ENCODE measurements around the gene SLC16A13. TPM values are rescaled to one million over a fixed set of nuclear protein-coding genes. Genes with fewer than 3 reads are reported as not detected.
"Not testable (repeated sequence)": the region's sequence is repeated elsewhere in the genome, so short reads cannot be mapped to it uniquely, and the experiment has no call there.

The SLC16A13 gene
- total RNA-seq, 4 donors from 2014 or later, result 0.22 to 1.8 (median 1.1) TPM

DNA sequence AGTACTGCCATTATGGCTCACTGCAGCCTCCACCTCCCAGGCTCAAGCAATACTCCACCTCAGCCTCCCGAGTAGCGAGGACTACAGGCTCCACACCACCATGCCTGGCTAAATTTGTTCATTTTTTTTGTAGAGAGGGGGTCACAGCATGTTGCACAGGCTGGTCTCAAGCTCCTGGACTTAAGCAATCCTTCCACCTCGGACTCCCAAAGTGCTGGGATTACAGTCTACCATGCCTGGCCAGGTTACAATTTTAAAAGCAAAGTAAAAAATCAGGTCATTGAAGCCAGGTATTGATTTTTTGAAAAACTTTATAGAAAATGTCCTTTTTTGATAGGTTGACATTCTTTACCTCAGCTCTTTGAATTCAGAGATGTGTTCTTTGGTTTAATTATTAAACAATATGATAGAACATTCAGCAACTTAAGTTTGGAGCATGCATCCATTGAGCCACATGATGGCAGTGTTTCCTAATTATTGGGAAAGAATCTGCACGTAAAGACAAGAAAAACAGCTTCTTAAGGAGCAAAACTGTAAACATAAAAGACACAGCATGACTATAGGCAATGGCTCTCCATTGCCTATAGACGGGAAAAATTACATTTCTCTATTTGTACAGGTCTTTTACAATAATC is 9.8 kb downstream of the SLC16A13 start:
- H3K4me3 ChIP-seq, result peak overlapping the region in 1 of 4 donors; percentile 38
- TF ChIP-seq, protein P1, sequence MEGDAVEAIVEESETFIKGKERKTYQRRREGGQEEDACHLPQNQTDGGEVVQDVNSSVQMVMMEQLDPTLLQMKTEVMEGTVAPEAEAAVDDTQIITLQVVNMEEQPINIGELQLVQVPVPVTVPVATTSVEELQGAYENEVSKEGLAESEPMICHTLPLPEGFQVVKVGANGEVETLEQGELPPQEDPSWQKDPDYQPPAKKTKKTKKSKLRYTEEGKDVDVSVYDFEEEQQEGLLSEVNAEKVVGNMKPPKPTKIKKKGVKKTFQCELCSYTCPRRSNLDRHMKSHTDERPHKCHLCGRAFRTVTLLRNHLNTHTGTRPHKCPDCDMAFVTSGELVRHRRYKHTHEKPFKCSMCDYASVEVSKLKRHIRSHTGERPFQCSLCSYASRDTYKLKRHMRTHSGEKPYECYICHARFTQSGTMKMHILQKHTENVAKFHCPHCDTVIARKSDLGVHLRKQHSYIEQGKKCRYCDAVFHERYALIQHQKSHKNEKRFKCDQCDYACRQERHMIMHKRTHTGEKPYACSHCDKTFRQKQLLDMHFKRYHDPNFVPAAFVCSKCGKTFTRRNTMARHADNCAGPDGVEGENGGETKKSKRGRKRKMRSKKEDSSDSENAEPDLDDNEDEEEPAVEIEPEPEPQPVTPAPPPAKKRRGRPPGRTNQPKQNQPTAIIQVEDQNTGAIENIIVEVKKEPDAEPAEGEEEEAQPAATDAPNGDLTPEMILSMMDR (IDR thresholded peaks at IDR 0.05), result peak; percentile 52 to 80 (median 74)
- TF ChIP-seq POLR2A (IDR thresholded peaks at IDR 0.05) (no peak), EP300 (IDR thresholded peaks at IDR 0.05) (no peak)
- 25 to 28% methylated on average over 5 of the region's 5 CpGs for WGBS, 2 donors

DNA sequence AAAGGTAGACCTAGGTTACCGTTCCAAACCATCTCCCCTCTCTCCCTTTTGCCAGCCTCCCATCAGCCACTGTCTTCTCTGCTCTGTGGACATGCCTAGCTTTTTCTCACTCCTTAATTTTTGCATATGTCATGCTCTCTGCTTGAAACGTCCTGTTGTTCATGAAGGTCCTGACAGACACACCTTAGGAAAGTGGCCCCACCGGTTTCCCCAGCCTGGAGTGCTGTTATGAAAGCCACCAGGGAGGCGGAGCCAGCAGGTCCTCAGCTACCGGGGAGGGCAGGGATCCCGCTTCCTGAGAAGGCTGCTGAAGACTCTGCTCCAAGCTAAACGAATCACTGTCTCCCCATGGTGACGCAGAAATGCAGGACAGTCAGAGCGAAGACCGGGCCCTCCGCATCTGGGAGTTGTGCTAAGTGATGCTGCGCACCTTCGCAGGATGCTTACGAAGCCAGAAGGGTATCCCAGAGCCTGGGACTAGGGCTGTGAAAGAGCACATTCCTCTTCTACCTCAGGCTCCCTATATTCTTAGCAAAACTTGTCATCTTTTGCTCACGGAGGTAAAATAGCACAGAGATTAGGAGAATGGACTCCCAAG is 10.4 kb downstream of the SLC16A13 start:
- Histone ChIP-seq H3K36me3 (no peaks in the 10 kb centered on the region), H3K4me1 (peaks cover 0 to 43% (median 26%) of the 10 kb centered on the region in 4 donors), H3K27ac (peak overlapping the region in 2 of 4 donors; percentile 21 to 75), H3K27me3 (peaks cover 0 to 71% of the 10 kb centered on the region in 2 donors), H3K4me3 (peak overlapping the region in 2 of 4 donors; percentile 38 to 42), H3K9me3 (no peaks in the 10 kb centered on the region)
- 15 to 17% methylated on average over 12 to 14 of the region's 15 CpGs for WGBS, 2 donors
- TF ChIP-seq POLR2A (IDR thresholded peaks at IDR 0.05) (no peak), EP300 (IDR thresholded peaks at IDR 0.05) (no peak)
- TF ChIP-seq, protein P1 (IDR thresholded peaks at IDR 0.05), result peak in 1 of 5 experiments; percentile 4
- DNase-seq (ENCODE audit: low spot score in 2 of 2), result no peak

More for the DNA sequence above, 9.8 kb downstream of the SLC16A13 start:
- H3K9me3 ChIP-seq, result no peaks in the 10 kb centered on the region
- no peaks in the 10 kb centered on the region for H3K36me3 ChIP-seq
- peaks cover 0 to 43% (median 26%) of the 10 kb centered on the region in 4 donors for H3K4me1 ChIP-seq
- H3K27me3 ChIP-seq, result peaks cover 0 to 72% of the 10 kb centered on the region in 2 donors
- H3K27ac ChIP-seq, result peak overlapping the region in 1 of 4 donors; percentile 75
- DNase-seq (ENCODE audit: low spot score in 2 of 2), result peak in 1 of 2 donors; percentile 74

DNA sequence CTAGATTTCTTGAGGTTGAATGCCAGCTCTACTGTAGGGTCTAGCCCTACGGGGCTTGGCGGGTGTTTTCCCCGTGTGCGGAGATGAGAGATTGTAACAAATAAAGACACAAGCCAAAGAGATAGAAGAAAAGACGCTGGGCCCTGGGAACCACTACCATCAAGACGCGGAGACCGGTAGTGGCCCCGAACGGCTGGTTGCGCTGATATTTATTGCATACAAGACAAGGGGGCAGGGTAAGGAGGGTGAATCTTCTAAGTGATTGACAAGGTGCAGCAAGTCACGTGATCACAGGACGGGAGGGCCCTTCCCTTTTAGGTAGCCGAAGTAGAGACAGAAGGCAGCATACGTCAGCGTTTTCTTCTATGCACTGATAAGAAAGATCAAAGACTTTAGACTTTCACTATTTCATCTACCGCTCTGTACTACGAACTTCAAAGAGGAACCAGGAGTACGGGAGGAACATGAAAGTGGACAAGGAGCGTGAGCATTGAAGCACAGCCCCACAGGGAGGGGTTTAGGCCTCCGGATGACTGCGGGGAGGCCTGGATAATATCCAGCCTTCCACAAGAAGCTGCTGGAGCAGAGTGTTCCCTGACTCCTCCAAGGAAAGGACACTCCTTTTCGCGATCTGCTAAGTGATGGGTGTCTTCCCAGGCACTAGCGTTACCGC is 11.0 kb downstream of the SLC16A13 start:
- H3K27me3 ChIP-seq, result peaks cover 0 to 64% of the 10 kb centered on the region in 2 donors
- peaks cover 0 to 43% (median 26%) of the 10 kb centered on the region in 4 donors for H3K4me1 ChIP-seq
- H3K36me3 ChIP-seq; H3K9me3 ChIP-seq; DNase-seq (ENCODE audit: low spot score in 2 of 2): not testable (repeated sequence)
- WGBS, 2 donors, result 21 to 23% methylated on average over 26 of the region's 26 CpGs
- peak overlapping the region in 2 of 4 donors; percentile 21 to 75 for H3K27ac ChIP-seq
- peak overlapping the region in 2 of 4 donors; percentile 38 to 42 for H3K4me3 ChIP-seq

DNA sequence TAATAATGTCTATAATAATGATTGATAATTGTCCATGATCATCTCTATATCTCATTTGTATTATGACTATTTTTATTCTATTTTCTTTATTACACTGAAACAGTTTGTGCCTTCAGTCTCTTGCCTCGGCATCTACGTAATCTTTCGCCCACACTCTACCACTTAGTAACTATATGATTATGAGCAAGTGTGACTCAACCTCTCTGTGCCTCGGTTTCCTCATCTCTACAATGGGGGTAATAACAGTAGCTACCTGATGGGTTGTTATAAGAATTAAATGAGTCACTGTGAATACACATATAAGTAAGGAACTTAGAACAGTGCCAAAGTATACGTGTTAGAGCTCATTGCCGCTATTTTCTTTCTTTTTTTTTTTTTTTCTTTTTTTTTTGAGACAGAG is 11.8 kb downstream of the SLC16A13 start:
- Histone ChIP-seq H3K27ac (peak overlapping the region in 1 of 4 donors; percentile 75), H3K27me3 (peaks cover 0 to 57% of the 10 kb centered on the region in 2 donors), H3K4me1 (peaks cover 0 to 36% (median 20%) of the 10 kb centered on the region in 4 donors), H3K9me3 (no peaks in the 10 kb centered on the region), H3K36me3 (no peaks in the 10 kb centered on the region), H3K4me3 (no peak overlapping the region)
- 76 to 82% methylated on average over 6 of the region's 6 CpGs for WGBS, 2 donors
- no peak for DNase-seq (ENCODE audit: low spot score in 2 of 2)
- TF ChIP-seq, protein P1 (IDR thresholded peaks at IDR 0.05), result no peak
- TF ChIP-seq POLR2A (IDR thresholded peaks at IDR 0.05), result no peak
- no peak for TF ChIP-seq EP300 (IDR thresholded peaks at IDR 0.05)

DNA sequence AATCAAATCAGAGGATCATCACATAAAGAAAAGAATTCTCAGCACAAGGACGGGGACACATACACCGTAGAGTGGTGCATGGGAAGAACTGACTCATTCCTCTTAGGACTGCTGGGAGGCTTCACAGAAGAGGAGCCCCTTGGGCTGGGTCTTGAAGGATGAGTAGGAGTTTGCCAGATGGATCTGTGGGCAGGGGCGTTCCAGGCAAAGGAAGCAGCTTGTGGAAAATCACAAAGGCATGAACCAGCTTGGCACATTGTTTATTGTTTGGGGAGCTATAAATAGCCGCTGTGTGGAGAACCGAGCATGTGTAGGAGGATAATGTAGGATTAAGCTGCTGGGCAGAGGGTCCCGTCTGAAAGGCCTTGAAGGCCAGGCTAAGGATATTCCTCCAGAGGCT is 13.2 kb downstream of the SLC16A13 start:
- H3K4me1 ChIP-seq, result peaks cover 0 to 22% (median 7%) of the 10 kb centered on the region in 4 donors
- WGBS, 2 donors, result 67 to 69% methylated on average over 6 of the region's 6 CpGs
- no peak for TF ChIP-seq POLR2A (IDR thresholded peaks at IDR 0.05)
- H3K27ac ChIP-seq, result no peak overlapping the region
- H3K4me3 ChIP-seq, result no peak overlapping the region
- DNase-seq (ENCODE audit: low spot score in 2 of 2), result no peak
- no peaks in the 10 kb centered on the region for H3K36me3 ChIP-seq
- H3K27me3 ChIP-seq, result peaks cover 0 to 43% of the 10 kb centered on the region in 2 donors
- H3K9me3 ChIP-seq, result no peaks in the 10 kb centered on the region

DNA sequence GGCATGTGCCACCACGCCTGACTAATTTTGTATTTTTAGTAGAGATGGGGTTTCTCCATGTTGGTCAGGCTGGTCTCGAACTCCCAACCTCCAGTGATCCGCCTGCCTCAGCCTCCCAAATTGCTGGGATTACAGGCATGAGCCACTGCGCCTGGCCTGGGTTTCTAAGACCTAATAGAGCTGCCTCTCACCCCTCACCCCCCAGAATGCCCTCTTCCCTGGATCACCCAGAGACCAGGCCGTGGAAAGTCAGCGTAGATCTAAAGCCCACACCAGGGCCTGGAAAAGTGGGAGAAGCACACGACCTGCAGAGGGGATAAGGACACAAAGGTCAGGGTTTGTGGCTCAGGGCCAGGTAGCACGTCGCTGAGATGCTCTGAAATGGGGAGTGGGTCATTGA is 14.8 kb downstream of the SLC16A13 start:
- WGBS, 2 donors, result 82% methylated on average over 9 of the region's 9 CpGs
- H3K27me3 ChIP-seq, result peaks cover 0 to 33% of the 10 kb centered on the region in 2 donors
- not testable (repeated sequence) for H3K36me3 ChIP-seq

More for the DNA sequence above, 14.8 kb downstream of the SLC16A13 start:
- H3K4me1 ChIP-seq, result peaks cover 0 to 19% (median 6%) of the 10 kb centered on the region in 4 donors
- not testable (repeated sequence) for H3K4me3 ChIP-seq; H3K27ac ChIP-seq; H3K9me3 ChIP-seq; DNase-seq (ENCODE audit: low spot score in 2 of 2)

Data from tibial nerve (tissue), 4 donors.